ENCODE measurements around the gene ARHGAP28. TPM values are rescaled to one million over a fixed set of nuclear protein-coding genes. Genes with fewer than 3 reads are reported as not detected.

ARHGAP28 gene
- total RNA-seq, 4 donors from 2014 or later, result 1.1 to 26.3 (median 2.6) TPM

DNA sequence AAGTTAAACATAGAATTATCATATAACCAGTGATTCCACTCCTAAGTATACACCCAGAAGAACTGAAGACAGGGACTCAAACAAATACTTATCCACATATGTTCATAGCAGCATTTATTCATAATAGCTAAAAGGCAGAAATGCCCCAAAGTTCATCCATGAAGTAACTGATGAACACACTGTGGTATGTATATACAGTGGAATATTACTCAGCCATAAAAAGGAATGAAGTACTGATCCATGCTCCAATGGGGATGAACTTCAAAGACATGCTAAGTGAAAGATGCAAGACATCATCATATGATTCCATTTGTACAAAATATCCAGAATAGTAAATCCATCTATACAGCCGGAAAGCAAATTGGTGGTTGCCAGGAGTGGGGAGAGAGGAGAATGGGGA lies 230.6 kb downstream of the ARHGAP28 start:
- DNase-seq, result no peak
- intact Hi-C loops (cut with DNase I; ENCODE audit: low total_unique reads), result no loop called here
- Histone ChIP-seq H3K36me3 (no peaks in the 10 kb centered on the region), H3K27ac (no peak overlapping the region), H3K4me1 (peaks cover 0 to 16% (median 0%) of the 10 kb centered on the region in 4 donors), H3K27me3 (no peaks in the 10 kb centered on the region), H3K9me3 (no peaks in the 10 kb centered on the region), H3K4me3 (no peak overlapping the region)
- in situ Hi-C loops (cut with MboI; ENCODE audit: low pct_ligation_motif_present in 1 of 4, low pct_unique_long_range_greater_than_20kb in 1 of 4, low sequenced_read_pairs in 3 of 4), result no loop called here
- no peak for TF ChIP-seq POLR2A (IDR thresholded peaks at IDR 0.05)
- TF ChIP-seq EP300 (IDR thresholded peaks at IDR 0.05; ENCODE audit: low read depth), result no peak
- TF ChIP-seq POLR2AphosphoS5 (IDR thresholded peaks at IDR 0.05), result no peak
- TF ChIP-seq, protein P1, sequence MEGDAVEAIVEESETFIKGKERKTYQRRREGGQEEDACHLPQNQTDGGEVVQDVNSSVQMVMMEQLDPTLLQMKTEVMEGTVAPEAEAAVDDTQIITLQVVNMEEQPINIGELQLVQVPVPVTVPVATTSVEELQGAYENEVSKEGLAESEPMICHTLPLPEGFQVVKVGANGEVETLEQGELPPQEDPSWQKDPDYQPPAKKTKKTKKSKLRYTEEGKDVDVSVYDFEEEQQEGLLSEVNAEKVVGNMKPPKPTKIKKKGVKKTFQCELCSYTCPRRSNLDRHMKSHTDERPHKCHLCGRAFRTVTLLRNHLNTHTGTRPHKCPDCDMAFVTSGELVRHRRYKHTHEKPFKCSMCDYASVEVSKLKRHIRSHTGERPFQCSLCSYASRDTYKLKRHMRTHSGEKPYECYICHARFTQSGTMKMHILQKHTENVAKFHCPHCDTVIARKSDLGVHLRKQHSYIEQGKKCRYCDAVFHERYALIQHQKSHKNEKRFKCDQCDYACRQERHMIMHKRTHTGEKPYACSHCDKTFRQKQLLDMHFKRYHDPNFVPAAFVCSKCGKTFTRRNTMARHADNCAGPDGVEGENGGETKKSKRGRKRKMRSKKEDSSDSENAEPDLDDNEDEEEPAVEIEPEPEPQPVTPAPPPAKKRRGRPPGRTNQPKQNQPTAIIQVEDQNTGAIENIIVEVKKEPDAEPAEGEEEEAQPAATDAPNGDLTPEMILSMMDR (IDR thresholded peaks at IDR 0.05), result no peak
- WGBS, 2 donors (ENCODE audit: low coverage in 1 of 2), result 97 to 100% methylated on average over 1 of the region's 1 CpG

- no peaks in the 10 kb centered on the region for H3K36me3 ChIP-seq
- TF ChIP-seq POLR2A (IDR thresholded peaks at IDR 0.05), result no peak
- no peak for TF ChIP-seq POLR2AphosphoS5 (IDR thresholded peaks at IDR 0.05)
- no peak for TF ChIP-seq EP300 (IDR thresholded peaks at IDR 0.05; ENCODE audit: low read depth)
- TF ChIP-seq, protein P1 (IDR thresholded peaks at IDR 0.05), result no peak
- in situ Hi-C loops (cut with MboI; ENCODE audit: low pct_ligation_motif_present in 1 of 4, low pct_unique_long_range_greater_than_20kb in 1 of 4, low sequenced_read_pairs in 3 of 4), result no loop called here
- no peak for DNase-seq
- intact Hi-C loops (cut with DNase I; ENCODE audit: low total_unique reads), result no loop called here
- 79 to 85% methylated on average over 2 of the region's 2 CpGs for whole genome bisulfite sequencing, 2 donors (ENCODE audit: low coverage in 1 of 2)
- H3K27ac ChIP-seq, result no peak overlapping the region
- H3K4me3 ChIP-seq, result no peak overlapping the region
- H3K4me1 ChIP-seq, result peaks cover 0 to 16% (median 0%) of the 10 kb centered on the region in 4 donors
- no peaks in the 10 kb centered on the region for H3K9me3 ChIP-seq
- H3K27me3 ChIP-seq, result no peaks in the 10 kb centered on the region
Observed at GRCh38 chr18:6960656-6961055, 231.1 kb downstream of the ARHGAP28 start.

DNA sequence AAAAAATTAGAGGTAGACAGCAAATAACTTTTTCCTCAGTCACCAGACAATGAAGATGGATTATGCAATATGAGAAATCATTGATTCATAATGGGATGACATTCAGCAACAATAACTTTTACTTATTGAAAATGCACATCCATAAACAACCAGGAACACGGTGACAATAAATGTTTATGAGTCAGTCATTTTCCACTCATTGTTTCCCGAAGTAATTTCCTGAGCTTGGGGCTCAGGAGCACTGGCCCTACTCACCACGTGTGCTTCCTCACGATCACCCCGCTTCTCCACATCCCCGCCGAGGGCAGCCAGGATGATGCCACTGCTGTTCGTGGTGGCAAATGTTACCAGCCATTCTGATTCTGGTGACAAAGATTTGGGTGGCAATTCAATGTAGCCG lies 231.8 kb downstream of the ARHGAP28 start:
- intact Hi-C loops (cut with DNase I; ENCODE audit: low total_unique reads) (no loop called here), in situ Hi-C loops (cut with MboI; ENCODE audit: low pct_ligation_motif_present in 1 of 4, low pct_unique_long_range_greater_than_20kb in 1 of 4, low sequenced_read_pairs in 3 of 4) (no loop called here)
- no peak for DNase-seq
- no peaks in the 10 kb centered on the region for H3K27me3 ChIP-seq
- WGBS, 2 donors (ENCODE audit: low coverage in 1 of 2), result 77% methylated on average over 9 of the region's 9 CpGs; no CpG with 5 or more reads in 1 of the 2 donors
- peaks cover 0 to 16% (median 0%) of the 10 kb centered on the region in 4 donors for H3K4me1 ChIP-seq
- no peaks in the 10 kb centered on the region for H3K36me3 ChIP-seq
- no peaks in the 10 kb centered on the region for H3K9me3 ChIP-seq
- no peak overlapping the region for H3K27ac ChIP-seq
- TF ChIP-seq, protein P1 (IDR thresholded peaks at IDR 0.05), result no peak
- no peak for TF ChIP-seq POLR2AphosphoS5 (IDR thresholded peaks at IDR 0.05)
- no peak for TF ChIP-seq POLR2A (IDR thresholded peaks at IDR 0.05)
- no peak for TF ChIP-seq EP300 (IDR thresholded peaks at IDR 0.05; ENCODE audit: low read depth)
- H3K4me3 ChIP-seq, result no peak overlapping the region

DNA sequence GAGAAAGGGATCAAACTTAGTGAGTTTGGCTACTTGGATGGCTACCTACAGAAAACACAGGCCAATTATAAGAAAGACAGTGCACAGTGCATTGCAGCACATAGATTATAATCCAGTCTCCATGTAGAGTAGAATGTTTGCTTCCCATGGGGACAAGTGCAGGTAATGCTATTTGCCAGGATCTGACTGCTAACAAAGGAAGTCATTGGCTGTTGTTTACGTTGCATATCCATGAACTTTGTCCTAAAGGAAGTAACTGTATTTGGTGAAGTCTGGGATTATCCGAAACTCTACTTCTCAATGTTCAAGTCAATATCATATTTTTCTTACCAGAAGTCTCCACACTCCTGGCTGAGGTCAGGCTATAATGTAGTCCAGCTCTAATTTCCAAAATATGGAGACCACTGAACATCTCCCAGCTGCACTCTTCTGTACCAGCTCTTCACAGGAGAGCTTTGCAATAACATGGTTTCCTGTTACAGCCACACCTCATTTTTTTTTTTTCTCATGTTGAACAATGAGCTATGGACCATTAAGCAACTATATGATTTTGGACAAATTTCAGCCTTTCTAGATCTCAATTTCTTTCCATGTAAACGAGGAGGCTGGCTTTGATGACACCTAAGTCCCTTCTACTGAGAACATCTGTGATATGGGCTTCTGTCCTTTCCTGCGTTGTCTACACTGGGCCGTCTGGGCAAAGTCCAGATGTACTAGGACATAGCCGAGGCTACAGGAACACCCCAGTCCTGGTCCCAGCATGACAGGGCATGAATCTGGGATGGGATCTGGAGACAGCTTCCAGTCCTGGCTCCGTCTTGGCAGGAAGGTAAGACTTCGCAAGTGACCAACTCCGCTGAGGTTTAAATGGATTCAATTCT lies 233.3 kb downstream of the ARHGAP28 start:
- Histone ChIP-seq H3K27me3 (no peaks in the 10 kb centered on the region), H3K4me1 (peaks cover 0 to 16% (median 0%) of the 10 kb centered on the region in 4 donors), H3K4me3 (no peak overlapping the region), H3K27ac (peak overlapping the region; percentile 35 to 62 (median 54)), H3K9me3 (no peaks in the 10 kb centered on the region), H3K36me3 (no peaks in the 10 kb centered on the region)
- intact Hi-C loops (cut with DNase I; ENCODE audit: low total_unique reads) (no loop called here), in situ Hi-C loops (cut with MboI; ENCODE audit: low pct_ligation_motif_present in 1 of 4, low pct_unique_long_range_greater_than_20kb in 1 of 4, low sequenced_read_pairs in 3 of 4) (no loop called here)
- WGBS, 2 donors (ENCODE audit: low coverage in 1 of 2), result 61 to 63% methylated on average over 4 to 9 of the region's 9 CpGs
- TF ChIP-seq POLR2AphosphoS5 (IDR thresholded peaks at IDR 0.05) (peak in 1 of 3 donors; percentile 18), EP300 (IDR thresholded peaks at IDR 0.05; ENCODE audit: low read depth) (no peak)
- DNase-seq, result no peak

Data from transverse colon (tissue), 4 donors.